ENCODE results near the gene TMEM129.

DNA sequence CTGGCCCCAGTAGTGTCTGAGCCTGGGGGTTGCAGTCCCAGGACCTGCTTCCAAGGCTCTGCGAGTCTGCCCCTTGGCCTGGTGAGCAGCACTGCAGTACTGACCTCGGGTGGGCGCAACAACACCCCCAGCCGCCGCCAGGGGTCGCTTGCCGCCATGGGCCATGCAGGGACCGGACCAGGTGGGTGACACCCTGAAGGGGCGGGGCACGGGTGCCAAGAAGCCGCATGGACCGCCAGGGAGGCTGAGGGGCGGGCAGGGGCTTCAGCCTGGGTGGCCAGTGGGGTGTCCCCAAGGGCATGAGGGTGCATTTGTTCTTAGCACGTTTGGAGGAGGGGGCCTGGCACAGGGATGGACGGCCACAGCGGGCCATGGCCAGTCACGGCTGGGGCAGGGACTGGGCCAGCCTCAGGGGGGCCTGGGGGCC is 25.2 kb upstream of the TMEM129 start:
- no peak for TF ChIP-seq POLR2A (IDR thresholded peaks at IDR 0.05)
- TF ChIP-seq POLR2AphosphoS5 (IDR thresholded peaks at IDR 0.05) = no peak
- TF ChIP-seq, protein P1, sequence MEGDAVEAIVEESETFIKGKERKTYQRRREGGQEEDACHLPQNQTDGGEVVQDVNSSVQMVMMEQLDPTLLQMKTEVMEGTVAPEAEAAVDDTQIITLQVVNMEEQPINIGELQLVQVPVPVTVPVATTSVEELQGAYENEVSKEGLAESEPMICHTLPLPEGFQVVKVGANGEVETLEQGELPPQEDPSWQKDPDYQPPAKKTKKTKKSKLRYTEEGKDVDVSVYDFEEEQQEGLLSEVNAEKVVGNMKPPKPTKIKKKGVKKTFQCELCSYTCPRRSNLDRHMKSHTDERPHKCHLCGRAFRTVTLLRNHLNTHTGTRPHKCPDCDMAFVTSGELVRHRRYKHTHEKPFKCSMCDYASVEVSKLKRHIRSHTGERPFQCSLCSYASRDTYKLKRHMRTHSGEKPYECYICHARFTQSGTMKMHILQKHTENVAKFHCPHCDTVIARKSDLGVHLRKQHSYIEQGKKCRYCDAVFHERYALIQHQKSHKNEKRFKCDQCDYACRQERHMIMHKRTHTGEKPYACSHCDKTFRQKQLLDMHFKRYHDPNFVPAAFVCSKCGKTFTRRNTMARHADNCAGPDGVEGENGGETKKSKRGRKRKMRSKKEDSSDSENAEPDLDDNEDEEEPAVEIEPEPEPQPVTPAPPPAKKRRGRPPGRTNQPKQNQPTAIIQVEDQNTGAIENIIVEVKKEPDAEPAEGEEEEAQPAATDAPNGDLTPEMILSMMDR (IDR thresholded peaks at IDR 0.05) = peak; percentile 51 to 85
- TF ChIP-seq EP300 (IDR thresholded peaks at IDR 0.05) = no peak
